SH-SY5Y (cell line): Measurements from ENCODE around the gene SYT2.

Experiments used
- GATA2 ChIP-seq: IDR thresholded peaks from 2 replicates; pipeline ENCODE4 v1.6.1; 2011; ENCODE audit warnings: mild to moderate bottlenecking, low read depth, low read length
- GATA3 ChIP-seq: IDR thresholded peaks from 2 replicates; pipeline ENCODE4 v1.6.1; 2011; ENCODE audit warnings: low read depth, mild to moderate bottlenecking, low read length, moderate library complexity

- TF ChIP-seq GATA2 (no peak), GATA3 (no peak)
Observed at GRCh38 chr1:202624781-202625108, 85.5 kb downstream of the SYT2 start.
